NCI-H774 (cell line): ENCODE data around the gene ACTN4.

Experiments used
- DNase-seq: peaks from one replicate; lab custom pipeline; 2025; lab: John Stamatoyannopoulos, UW

The ACTN4 gene

DNA sequence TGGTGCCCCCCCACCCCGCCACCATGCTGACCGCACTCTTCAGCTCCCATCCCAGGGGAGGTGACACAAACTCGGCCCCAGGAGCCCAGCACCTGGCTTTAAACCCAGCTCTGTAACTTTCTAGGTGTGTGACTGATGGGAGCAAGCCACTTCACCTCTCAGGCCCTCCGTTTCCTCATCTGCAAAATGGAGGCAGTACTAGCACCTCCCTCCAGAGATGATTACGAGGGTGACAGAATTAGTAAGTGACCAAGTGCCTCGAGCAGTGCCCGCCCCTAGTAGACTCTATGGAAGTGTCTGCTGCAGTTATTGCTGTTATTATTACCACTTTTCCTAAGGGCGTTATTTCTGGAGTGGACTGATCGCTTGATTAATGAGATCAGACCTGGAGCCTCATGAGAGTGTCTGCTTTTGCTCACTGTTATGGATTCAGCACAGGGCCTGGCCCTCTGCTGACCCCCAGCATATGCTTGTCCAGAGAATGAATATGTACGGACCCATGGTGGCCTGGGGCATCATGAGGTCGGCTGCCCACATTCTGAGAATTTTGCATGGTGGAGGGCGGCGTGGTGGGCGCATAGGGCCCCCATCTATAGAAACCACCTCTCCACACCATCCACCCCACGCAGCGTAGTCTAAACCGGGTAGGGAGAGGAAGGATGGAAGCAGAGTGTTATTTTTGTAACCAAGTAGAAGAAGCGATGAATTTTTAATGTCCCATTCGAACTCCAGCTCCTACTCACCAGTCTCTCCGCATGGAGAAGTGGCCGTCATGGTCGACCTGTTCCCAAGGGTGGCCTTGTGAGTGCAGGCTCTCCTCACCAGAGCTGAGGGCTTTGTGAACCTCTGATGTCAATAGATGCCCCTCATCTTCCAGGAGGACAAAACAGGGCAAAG is 48.6 kb downstream of the ACTN4 start:
- DNase-seq = no peak

DNA sequence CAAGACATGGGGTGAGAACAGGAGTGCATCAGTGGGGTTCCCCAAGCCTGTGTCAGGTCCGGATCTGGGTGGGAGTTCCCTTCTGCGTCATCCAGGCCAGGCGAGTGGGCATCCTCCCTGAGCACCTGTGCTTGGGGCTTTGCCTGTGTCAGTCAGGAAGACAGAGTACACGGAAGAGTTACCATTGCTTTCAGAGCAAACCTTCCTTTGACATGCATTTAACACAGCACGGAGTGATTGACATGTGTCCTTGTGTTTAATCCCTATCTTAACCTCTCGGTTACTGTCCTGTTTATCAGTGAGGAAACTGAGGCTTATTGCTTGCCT is 49.2 kb downstream of the ACTN4 start:
- no peak for DNase-seq

DNA sequence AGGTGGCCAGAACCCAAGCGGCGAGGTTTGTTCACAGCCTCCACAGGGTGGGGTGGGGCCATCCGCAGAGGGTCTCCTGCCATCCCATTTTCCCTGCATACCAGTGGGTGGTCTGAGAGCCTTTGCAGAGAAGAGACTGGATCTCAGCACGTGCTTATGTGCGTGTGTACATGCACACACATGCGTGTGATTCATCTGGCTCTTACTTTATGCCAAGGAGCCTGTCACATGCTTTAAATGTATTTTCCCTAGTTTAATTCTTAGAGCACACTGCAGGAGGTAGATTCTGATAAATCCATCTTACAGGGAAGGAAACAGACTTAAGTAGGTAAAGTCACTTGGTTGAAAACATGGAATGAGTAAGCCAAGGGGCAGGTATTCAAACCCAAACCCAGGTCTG is 49.7 kb downstream of the ACTN4 start:
- no peak for DNase-seq

DNA sequence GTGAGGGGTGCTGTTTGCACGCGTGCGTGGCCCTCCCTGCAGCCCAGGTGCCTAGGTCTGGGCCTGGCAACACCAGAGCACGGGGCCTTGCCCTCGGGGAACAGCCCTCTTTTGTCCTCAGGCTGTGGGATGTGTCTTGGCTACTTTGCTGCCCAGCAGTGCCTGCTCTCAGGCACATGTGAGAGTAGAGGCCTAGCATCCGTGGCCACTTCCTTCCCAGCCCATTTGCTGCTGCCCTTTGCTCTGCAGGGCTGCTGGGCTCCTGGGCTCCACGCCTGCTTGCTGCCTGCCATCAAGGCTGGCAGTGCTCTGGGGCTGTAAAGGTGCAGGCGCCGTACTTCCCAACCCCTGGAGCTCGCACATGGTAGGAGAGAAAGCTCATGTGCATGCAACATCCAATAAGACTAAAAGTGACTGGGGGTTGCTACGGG is 50.2 kb downstream of the ACTN4 start:
- no peak for DNase-seq

DNA sequence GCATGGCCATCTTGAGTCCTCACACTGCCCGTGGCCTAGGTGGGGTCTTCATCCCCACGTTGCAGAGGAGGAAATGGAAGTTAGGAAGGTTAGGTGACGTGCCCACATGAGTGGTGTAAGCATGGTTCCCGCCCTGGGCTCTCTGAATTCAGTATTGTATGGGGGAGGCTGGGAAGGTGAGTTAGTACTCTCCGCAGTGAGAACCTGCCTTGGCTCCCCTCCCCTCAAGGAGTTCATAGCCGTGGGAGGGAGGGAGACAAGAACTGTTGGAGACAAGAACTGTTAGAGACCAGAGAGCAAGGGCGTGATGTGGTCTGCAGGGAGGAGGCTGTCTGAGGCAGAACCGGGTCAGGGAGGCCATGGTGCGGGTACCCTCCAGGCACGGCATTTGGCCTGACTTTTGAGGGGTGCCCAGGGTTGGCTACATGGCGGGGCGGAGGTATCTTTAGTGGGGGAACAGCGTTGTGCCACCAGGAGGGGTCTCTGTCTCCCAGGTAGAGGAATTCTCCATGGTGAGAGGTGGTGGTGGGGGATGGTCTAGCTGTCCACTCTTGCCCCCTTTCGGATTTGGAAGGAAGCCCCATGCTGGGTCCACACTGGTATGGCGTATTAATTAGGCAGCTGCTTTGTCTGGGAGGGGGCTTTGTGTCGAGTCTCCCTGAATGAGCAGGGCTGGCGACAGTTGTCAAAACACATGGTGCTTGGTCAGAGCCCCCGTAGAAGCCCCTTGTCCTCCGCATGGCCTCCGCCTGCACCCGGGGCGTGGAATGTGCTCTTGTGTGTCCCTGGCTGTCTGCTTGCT is 51.0 kb downstream of the ACTN4 start:
- no peak for DNase-seq

DNA sequence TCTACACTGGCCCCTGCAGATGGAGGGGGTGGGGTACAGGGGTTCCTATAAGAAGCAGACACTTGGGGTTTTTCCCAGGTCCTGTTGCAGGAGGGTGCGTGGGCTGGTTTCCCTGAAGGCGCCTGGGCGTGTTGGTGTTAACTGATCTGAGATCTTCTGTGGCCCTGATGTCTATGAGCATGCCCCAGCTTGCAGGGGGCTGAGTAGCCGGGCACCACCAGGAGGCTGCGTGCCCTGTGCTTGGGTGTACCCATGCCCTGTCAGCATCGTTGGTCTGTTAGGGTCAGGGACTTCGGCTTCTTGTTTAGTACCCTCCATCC is 51.5 kb downstream of the ACTN4 start:
- no peak for DNase-seq

DNA sequence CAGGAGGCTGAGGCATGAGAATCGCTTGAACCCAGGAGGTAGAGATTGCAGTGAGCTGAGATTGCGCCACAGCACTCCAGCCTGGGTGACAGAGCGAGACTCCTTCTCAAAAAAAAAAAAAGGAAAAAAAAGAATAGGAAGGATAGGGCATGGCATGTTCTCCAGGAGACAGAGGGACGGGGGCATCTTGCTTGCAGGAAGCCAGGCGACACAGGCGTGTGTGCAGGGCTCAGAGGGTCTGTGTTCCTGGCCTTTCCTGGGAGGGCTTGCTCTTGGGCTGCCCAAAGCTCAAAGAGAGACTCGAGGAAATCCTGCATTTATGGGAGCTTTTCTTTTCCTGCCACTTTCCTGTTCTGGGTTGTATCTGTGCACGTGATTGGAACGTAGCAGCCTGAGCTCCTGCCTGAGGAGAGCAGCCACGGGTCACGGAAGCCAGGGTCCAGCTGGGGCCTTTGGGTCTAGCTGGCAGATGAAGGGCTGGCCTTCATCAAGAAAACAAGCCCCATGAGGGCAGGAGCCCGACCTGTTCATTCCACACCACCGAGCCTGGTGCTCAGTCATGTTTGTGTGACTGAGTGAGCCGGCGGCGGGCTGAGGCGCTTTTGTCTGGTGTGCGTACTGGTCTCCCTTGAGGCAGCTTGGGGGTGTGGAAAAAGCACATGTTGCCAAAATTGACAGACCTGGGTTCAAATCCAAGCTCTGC is 52.3 kb downstream of the ACTN4 start:
- no peak for DNase-seq

DNA sequence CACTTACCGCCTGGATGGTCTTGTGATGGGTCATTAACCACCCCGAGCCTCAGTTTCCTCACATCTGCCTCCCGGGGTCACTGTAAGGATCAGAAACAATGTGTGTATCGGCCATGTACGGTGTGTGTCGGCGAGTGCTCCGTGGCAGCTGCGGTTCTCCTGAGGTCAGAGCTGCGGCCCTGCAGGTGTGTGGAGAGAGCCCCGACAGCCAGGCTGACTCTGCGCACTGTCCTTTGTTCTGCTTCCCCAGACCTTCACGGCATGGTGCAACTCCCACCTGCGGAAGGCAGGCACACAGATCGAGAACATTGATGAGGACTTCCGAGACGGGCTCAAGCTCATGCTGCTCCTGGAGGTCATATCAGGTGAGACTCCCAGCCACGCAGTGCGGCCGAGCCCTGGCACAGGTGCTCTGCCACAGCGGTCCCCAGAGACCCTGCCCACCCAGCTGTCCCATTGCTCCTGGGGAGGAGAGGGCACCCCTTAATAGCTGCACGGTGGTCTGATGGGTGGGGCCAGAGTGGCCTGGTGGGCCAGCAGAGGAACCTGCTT is 53.0 kb downstream of the ACTN4 start:
- DNase-seq = no peak

DNA sequence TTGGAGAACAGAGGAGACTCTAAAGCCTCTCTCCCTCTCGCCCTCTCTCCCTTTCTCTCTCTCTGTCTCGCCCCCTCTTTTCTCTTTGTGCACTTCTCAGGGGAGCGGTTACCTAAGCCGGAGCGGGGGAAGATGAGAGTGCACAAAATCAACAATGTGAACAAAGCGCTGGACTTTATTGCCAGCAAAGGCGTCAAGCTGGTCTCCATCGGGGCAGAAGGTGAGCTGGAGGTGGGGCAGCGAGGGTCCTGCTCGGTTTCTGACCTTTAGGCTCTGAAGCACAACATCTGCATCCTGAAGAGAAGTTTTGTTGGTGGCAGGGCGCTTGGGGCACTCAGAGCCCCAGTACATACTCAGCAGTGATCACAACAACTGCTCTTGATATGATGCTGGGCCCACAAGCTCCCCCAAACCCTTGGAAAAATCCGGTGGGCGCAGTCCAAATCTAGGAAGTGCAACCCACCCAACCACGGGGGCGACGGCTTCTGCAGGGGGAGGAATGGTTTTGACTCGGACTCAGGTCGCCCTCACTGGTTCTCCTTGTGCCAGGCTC is 53.5 kb downstream of the ACTN4 start:
- DNase-seq = no peak

DNA sequence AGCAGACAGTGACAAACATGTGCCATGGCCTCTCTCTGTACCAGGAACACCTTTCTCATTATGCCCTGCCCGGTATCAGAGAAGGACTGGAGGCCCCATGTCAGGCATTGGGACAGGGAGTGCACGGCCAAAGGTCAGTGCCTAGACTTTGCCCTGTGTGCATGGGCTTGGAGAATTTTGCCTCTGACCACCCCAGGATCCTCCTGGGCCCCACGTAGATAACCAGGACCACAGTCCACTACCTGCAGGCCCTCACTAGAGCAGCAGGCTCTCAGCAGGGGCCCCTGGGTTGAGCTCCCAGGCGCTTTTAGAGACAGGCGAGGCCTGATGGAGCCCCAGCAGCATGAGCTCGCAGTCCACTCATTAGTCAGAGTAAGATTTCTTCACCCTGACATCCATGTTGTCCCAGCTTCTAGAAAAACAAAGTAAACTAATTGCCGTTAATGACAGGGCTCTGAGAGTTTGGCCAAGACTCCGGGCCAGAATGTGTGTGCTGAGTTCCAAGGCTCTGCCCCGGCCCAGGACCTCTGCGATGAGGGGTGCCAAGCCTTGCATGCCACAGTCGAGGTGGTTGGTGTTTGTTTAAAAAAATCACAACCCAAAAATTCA is 54.1 kb downstream of the ACTN4 start:
- DNase-seq = no peak

DNA sequence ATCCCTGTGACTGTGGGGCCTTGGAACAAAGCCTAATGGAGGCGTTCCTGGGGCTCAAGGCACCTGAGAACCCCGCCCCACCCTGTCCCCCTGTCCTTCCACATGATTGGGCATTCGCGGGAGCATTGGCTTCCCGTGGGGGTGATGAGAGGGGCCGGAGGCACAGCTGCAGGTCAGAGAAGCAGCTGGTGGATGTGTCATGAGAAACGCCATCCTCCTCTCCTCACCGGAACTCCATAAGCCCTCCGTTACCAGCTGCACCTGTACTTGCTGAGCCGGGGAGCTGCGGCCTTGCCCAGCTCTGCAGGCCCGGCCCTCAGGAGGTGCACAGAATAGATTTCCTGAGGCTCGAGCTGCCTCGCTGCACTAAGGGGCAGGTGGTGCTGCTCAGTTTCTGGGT is 54.8 kb downstream of the ACTN4 start:
- no peak for DNase-seq

DNA sequence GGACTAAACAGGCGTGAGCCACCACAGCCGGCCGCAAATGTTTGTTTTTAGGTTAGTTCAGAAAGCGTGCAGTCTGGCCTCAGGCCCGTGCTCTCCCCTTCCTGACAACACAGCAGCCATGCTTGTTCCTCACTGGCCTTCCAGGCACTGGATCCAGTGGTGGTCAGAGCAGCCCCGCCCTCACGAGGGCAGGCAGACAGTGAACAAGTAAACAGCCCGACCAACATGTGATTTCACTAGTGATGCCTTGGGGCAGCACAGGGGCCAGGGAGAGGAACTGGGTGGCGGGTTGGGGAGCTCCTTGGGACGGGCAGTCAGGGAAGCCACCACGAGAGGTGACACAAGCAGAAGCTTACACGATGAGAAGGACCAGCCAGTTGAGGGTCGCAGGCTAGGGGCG is 56.1 kb downstream of the ACTN4 start:
- no peak for DNase-seq

DNA sequence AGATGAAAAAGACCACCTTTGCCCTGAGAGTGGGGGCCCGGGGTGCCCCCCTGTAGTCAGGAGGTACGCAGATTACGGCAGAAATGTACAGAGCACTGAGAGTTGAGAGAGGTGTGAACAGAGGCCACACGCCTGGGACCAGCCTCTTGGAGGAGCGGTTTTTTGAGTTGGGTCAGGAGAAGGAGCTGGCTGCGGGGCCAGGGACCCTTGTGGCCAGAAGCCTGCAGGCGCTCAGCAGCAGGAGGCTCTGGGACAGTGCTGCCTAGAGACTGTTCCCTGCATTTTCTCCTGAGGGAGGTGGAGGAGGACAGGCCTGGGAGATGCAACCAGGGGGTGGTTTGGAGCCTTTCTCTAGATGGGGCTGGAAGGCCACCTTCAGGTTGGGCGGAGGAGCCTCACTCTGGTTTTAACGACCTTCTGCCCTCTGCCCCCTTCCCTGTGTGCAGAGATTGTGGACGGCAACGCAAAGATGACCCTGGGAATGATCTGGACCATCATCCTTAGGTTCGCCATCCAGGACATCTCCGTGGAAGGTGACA is 57.1 kb downstream of the ACTN4 start:
- DNase-seq = no peak

DNA sequence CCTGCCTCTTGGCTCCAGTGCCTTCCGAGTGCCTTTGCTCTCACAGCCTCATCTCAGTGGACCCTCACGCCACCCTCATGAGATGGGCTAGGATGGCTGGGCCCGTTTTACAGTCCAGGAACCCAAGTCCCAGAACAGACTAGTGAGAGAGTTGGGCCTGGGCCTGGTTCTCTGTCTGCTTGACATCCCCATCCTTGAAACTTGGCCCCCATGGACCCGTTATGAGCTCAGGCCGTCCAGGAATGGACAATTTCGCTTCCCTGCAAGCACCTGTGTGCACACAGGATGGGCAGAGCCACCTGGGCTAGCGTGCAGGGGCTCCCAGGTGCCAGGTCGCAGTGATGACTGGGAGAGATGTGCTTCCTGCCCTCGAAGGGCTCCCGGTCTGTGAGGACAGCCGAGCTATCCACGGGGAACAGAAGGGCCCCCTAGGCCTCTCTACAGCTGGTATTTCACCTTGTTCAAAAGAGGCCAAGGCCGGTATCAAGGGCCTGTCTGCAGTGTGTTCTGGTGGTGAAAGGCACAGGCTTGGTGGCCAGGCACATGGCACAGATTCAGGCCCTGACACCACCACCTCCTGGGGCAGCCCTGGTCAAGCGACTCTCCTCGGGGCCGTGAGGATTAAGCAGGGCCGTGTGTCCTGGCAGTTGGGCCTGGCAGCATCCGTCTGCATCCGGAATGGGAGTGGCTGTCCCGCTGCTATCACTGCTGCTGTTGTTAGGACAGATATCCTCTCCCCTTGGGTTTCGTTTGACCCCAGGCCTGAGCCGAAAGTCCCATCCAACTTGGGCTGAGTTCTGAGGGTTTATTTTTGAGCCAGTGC is 58.0 kb downstream of the ACTN4 start:
- DNase-seq = no peak

DNA sequence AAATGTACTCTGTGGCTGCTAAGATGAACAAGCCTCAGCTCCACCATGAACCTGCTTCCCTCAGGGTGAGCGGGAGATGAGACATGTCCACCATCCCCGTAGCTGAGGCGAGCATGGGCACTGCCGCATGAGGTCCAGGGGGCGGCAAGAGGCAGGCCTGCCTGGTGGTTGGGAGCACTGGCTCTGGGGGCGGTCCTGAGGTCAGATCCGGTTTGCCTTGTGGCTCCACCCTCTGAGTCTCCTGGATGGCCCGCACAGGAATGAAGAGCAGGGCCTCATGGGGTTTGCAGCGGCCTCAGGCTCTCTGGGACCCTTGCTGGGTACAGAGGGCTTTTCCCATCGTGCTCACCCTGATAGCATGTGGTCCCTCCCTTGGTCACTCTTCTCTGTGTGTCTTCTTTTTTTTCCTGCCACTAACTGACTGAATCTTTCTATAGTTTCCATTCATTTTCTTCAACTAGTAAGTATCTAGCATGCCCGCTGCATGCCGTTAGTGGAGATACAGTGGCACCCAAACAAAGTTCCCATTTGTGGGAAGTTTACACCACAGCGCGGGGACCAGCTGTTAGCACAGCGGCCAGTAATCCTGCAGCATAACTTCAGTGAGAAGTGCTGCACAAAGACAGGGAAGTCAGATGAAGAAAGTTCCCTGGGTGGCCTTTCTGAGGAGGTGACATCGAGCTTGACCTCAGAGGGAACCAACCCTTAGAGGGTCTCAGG is 59.5 kb downstream of the ACTN4 start:
- no peak for DNase-seq

DNA sequence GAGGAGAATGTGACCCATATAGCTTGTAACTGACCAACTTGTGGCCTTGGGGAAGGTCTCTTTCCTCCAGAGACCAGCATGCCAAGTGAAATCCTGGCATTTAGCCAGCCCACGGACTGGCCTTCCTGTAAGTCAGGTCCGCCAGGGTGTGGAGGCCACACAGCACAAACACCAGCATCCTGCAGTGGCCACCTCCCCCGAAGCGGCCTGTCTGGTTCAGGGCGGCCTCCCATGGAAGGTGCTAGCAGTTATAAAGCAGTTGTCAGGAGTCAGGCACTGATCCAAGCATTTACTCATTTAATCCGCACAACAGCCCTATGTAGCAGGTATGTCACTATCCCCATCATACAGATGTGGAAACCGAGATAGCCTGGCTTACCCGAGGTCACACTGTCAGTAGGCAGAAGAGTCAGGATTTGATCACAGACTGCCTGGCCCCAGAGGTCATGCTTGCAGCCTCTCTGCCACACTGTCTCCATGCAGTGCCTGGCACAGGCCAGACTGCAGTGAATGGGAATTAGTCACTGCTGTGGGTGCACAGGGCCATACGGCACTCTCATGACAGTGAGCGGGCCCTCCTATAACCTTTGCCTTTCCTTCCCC is 60.2 kb downstream of the ACTN4 start:
- no peak for DNase-seq

DNA sequence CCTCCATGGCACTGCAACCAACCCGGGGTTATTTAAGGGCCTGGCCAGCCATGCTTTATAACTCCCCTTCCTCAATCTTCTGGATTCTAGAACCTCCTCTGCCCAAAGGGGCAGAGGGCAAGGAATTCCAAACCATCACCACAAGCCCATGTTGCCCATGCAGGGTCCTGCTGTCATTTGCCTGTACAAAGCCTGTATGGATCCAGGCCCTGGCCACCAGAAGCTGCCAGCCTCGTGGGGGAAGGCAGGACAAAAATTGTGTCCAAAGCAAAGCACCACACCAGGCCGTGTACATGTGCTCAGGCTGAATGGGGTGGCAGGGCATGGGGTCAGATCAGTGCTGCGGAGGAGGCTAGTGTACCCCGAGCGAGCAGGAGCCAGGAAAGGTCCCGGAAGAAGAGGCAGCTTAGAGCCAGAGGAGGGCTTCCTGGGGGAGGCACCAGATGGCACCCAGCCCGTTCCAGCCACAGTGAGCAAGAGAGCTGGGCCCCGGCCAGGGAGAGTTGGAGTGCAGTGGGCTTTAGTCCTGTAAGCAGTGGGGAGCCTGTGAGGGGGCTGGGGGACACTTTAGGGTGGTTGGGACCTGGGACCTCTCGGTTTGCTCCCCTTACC is 61.1 kb downstream of the ACTN4 start:
- DNase-seq = no peak

DNA sequence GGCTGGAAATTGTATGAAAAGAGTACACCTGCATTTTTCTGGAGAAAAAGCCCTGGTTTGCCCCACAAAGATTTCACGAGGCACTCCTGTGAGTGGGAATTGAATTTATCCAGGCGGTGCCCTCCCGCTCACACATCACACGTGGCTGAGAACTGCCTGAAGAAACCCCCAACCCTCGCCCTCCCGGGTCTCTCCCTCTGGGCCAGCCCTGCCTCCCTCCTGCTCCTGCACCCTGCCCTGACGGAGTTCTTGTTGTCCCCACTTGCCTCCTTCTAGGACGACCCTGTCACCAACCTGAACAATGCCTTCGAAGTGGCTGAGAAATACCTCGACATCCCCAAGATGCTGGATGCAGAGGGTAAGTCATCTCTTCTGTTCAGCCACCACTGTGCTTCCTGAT is 61.7 kb downstream of the ACTN4 start:
- DNase-seq = no peak
